K562 (cell line): ENCODE measurements around the gene PSMC2. TPM values are rescaled to one million over a fixed set of nuclear protein-coding genes. Genes with fewer than 3 reads are reported as not detected.

Experiments used
- BRCA1 ChIP-seq, 2 experiments: fragments of 450-650 bp in 1 of 2; sonication (generic) in 1 of 2; formaldehyde crosslinking in 1 of 2; IDR thresholded peaks; 2 replicates each; pipeline versions ENCODE4 v1.5.0 to v1.6.1; 2017 to 2020; ENCODE audit warnings: mild to moderate bottlenecking in 1 of 2, missing genetic modification reagents in 1 of 2
- ETS2 ChIP-seq: IDR thresholded peaks from 2 replicates; pipeline ENCODE4 v1.6.1; 2016; ENCODE audit warnings: borderline replicate concordance, missing genetic modification characterization, mild to moderate bottlenecking, moderate library complexity, missing compliant biosample characterization; ENCODE audit not compliant: poor library complexity, severe bottlenecking
- NFXL1 ChIP-seq: fragments of 450-650 bp; formaldehyde crosslinking; IDR thresholded peaks from 2 replicates; pipeline ENCODE4 v1.4.0; 2021; ENCODE audit warnings: mild to moderate bottlenecking
- RCOR1 ChIP-seq, 2 experiments: IDR thresholded peaks; 2 replicates each; pipeline ENCODE4 v1.6.1; 2012; ENCODE audit warnings: low read depth in 2 of 2, low read length in 2 of 2, borderline replicate concordance in 1 of 2, improper control_type of control experiment in 1 of 2
- ZKSCAN3 ChIP-seq: fragments of 250-450 bp; sonication (Bioruptor Pico); IDR thresholded peaks from 2 replicates; pipeline ENCODE4 v1.4.0; 2020
- ZNF232 ChIP-seq: sonication (generic); formaldehyde crosslinking; IDR thresholded peaks from 2 replicates; pipeline ENCODE4 v1.8.0; 2022; ENCODE audit warnings: mild to moderate bottlenecking, missing genetic modification reagents
- ZNF263 ChIP-seq: sonication (generic); formaldehyde crosslinking; IDR thresholded peaks from 2 replicates; pipeline ENCODE4 v1.8.0; 2022; ENCODE audit warnings: mild to moderate bottlenecking, missing genetic modification reagents, borderline replicate concordance
- ZNF431 ChIP-seq: sonication (generic); formaldehyde crosslinking; IDR thresholded peaks from 2 replicates; pipeline ENCODE4 v1.8.0; 2022; ENCODE audit warnings: mild to moderate bottlenecking, missing genetic modification reagents
- polyA plus RNA-seq, 8 experiments: library from polyadenylated mRNA; depleted of rRNA in 4 of 8; stranded (reverse) in 5 of 8; unstranded in 3 of 8; fragments of >200 nt; fragmentation: Nextera tagmentation in 2 of 8; fragmentation: Illumina TruSeq in 1 of 8; extraction: Ambion mirVana in 2 of 8; extraction: Trizol in 1 of 8; gene quantifications; 2 replicates each; pipeline versions ENCODE4 v1.2.1 to v1.2.3, GENCODE V29; 2011 to 2014; ENCODE audit warnings: inconsistent platforms in 1 of 8, missing spikeins in 1 of 8
- total RNA-seq, 7 experiments: library from RNA; depleted of rRNA in 6 of 7; stranded (reverse); fragments of >200 nt in 6 of 7; fragmentation: Illumina TruSeq in 2 of 7; extraction: Trizol in 2 of 7; gene quantifications; 2 replicates each; pipeline versions ENCODE4 v1.2.1 to v1.2.3, GENCODE V29; 2011 to 2021; ENCODE audit warnings: low replicate concordance in 1 of 7
- TF ChIP-seq, protein P1 (sequence below): fragments of 450-650 bp; IDR thresholded peaks from 2 replicates; pipeline ENCODE4 v1.6.1; 2018; ENCODE audit not compliant: partially characterized antibody
- TF ChIP-seq, protein P2 (sequence below): fragments of 450-650 bp; IDR thresholded peaks from 2 replicates; pipeline ENCODE4 v1.7.0; 2016; ENCODE audit warnings: borderline replicate concordance
- TF ChIP-seq, protein P3 (sequence below): fragments of 250-450 bp; sonication (Bioruptor Pico); IDR thresholded peaks from 2 replicates; pipeline ENCODE4 v1.5.1; 2021; ENCODE audit warnings: mild to moderate bottlenecking
- TF ChIP-seq, protein P4 (sequence below): fragments of 250-450 bp; sonication (Bioruptor Pico); IDR thresholded peaks from 2 replicates; pipeline ENCODE4 v1.4.0; 2020; ENCODE audit warnings: mild to moderate bottlenecking, moderate library complexity
- TF ChIP-seq, protein P5 (sequence below): fragments of 250-450 bp; sonication (Bioruptor Pico); IDR thresholded peaks from 2 replicates; pipeline ENCODE4 v1.8.0; 2021; ENCODE audit warnings: moderate library complexity, mild to moderate bottlenecking, inconsistent platforms

The PSMC2 gene
- total and polyA plus RNA-seq, 9 of the 15 experiments (the other 6 are each of a cell fraction or from before 2014, with no cell fraction given) = 316 to 1,105 (median 511) TPM

DNA sequence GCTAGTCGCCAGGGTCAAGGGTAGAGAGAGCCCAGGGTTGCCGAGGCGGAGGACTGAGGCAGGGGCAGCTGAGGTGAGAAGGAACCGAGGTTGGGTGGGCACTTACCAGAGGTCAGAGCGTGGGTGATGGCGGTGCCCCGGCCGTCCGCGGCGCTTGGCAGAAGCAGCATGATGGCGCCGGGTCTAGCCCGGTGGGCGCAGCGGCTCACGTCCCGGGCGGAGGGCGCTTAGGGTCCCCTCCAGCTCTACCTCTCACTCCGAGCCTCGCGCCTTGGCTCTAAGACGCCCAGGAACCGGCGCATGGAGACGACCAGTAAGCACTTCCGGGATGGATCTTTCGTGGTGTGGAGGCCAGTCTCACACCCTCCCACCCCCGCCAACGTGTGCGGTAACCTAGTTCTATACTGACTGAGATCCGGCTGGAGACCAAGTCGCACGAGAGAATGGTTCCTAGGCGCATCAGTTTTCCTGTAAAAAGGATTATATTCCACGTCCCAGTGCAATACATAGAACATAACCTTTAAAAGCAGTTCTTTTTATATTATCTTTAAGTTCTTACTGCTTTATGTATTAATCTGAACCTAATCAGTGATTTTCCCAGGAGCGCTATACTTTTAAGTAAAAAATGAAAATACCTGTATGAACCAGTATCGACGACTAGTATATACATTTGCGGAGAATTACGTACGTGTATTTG lies 2.8 kb upstream of the PSMC2 start, which contains the start of gene DNAJC2 (continued):
- TF ChIP-seq RCOR1 (IDR thresholded peaks at IDR 0.05; ENCODE audit: borderline replicate concordance in 1 of 2, low read depth in 2 of 2, low read length in 2 of 2) (peak in 1 of 2 experiments; percentile 66; a peak in 1 of 4 replicates), ZNF431 (CRISPR knock-in tag) (peak; percentile 32), ETS2 (tag) (no peak), BRCA1 (IDR thresholded peaks at IDR 0.05) (no peak), BRCA1 (CRISPR knock-in tag; IDR thresholded peaks at IDR 0.05) (no peak), ZKSCAN3 (CRISPR knock-in tag) (no peak), ZNF232 (no peak), ZNF263 (CRISPR knock-in tag) (peak; percentile 47; the same call in 1 of the 2 replicates), NFXL1 (CRISPR knock-in tag) (no peak)
- TF ChIP-seq, protein P1, sequence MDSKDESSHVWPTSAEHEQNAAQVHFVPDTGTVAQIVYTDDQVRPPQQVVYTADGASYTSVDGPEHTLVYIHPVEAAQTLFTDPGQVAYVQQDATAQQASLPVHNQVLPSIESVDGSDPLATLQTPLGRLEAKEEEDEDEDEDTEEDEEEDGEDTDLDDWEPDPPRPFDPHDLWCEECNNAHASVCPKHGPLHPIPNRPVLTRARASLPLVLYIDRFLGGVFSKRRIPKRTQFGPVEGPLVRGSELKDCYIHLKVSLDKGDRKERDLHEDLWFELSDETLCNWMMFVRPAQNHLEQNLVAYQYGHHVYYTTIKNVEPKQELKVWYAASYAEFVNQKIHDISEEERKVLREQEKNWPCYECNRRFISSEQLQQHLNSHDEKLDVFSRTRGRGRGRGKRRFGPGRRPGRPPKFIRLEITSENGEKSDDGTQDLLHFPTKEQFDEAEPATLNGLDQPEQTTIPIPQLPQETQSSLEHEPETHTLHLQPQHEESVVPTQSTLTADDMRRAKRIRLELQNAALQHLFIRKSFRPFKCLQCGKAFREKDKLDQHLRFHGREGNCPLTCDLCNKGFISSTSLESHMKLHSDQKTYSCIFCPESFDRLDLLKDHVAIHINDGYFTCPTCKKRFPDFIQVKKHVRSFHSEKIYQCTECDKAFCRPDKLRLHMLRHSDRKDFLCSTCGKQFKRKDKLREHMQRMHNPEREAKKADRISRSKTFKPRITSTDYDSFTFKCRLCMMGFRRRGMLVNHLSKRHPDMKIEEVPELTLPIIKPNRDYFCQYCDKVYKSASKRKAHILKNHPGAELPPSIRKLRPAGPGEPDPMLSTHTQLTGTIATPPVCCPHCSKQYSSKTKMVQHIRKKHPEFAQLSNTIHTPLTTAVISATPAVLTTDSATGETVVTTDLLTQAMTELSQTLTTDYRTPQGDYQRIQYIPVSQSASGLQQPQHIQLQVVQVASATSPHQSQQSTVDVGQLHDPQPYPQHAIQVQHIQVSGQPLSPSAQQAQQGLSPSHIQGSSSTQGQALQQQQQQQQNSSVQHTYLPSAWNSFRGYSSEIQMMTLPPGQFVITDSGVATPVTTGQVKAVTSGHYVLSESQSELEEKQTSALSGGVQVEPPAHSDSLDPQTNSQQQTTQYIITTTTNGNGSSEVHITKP = peak; percentile 71
- TF ChIP-seq, protein P2, sequence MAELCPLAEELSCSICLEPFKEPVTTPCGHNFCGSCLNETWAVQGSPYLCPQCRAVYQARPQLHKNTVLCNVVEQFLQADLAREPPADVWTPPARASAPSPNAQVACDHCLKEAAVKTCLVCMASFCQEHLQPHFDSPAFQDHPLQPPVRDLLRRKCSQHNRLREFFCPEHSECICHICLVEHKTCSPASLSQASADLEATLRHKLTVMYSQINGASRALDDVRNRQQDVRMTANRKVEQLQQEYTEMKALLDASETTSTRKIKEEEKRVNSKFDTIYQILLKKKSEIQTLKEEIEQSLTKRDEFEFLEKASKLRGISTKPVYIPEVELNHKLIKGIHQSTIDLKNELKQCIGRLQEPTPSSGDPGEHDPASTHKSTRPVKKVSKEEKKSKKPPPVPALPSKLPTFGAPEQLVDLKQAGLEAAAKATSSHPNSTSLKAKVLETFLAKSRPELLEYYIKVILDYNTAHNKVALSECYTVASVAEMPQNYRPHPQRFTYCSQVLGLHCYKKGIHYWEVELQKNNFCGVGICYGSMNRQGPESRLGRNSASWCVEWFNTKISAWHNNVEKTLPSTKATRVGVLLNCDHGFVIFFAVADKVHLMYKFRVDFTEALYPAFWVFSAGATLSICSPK = no peak
- TF ChIP-seq, protein P3, sequence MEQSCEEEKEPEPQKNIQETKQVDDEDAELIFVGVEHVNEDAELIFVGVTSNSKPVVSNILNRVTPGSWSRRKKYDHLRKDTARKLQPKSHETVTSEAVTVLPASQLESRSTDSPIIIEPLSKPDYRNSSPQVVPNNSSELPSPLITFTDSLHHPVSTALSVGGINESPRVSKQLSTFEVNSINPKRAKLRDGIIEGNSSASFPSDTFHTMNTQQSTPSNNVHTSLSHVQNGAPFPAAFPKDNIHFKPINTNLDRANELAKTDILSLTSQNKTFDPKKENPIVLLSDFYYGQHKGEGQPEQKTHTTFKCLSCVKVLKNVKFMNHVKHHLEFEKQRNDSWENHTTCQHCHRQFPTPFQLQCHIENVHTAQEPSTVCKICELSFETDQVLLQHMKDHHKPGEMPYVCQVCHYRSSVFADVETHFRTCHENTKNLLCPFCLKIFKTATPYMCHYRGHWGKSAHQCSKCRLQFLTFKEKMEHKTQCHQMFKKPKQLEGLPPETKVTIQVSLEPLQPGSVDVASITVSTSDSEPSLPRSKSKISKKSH = no peak
- TF ChIP-seq, protein P4, sequence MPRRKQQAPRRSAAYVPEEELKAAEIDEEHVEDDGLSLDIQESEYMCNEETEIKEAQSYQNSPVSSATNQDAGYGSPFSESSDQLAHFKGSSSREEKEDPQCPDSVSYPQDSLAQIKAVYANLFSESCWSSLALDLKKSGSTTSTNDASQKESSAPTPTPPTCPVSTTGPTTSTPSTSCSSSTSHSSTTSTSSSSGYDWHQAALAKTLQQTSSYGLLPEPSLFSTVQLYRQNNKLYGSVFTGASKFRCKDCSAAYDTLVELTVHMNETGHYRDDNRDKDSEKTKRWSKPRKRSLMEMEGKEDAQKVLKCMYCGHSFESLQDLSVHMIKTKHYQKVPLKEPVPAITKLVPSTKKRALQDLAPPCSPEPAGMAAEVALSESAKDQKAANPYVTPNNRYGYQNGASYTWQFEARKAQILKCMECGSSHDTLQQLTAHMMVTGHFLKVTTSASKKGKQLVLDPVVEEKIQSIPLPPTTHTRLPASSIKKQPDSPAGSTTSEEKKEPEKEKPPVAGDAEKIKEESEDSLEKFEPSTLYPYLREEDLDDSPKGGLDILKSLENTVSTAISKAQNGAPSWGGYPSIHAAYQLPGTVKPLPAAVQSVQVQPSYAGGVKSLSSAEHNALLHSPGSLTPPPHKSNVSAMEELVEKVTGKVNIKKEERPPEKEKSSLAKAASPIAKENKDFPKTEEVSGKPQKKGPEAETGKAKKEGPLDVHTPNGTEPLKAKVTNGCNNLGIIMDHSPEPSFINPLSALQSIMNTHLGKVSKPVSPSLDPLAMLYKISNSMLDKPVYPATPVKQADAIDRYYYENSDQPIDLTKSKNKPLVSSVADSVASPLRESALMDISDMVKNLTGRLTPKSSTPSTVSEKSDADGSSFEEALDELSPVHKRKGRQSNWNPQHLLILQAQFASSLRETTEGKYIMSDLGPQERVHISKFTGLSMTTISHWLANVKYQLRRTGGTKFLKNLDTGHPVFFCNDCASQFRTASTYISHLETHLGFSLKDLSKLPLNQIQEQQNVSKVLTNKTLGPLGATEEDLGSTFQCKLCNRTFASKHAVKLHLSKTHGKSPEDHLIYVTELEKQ (CRISPR knock-in tag) = no peak
- TF ChIP-seq, protein P5, sequence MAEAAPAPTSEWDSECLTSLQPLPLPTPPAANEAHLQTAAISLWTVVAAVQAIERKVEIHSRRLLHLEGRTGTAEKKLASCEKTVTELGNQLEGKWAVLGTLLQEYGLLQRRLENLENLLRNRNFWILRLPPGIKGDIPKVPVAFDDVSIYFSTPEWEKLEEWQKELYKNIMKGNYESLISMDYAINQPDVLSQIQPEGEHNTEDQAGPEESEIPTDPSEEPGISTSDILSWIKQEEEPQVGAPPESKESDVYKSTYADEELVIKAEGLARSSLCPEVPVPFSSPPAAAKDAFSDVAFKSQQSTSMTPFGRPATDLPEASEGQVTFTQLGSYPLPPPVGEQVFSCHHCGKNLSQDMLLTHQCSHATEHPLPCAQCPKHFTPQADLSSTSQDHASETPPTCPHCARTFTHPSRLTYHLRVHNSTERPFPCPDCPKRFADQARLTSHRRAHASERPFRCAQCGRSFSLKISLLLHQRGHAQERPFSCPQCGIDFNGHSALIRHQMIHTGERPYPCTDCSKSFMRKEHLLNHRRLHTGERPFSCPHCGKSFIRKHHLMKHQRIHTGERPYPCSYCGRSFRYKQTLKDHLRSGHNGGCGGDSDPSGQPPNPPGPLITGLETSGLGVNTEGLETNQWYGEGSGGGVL = no peak
